ENCODE results near the gene HBG1.

DNA sequence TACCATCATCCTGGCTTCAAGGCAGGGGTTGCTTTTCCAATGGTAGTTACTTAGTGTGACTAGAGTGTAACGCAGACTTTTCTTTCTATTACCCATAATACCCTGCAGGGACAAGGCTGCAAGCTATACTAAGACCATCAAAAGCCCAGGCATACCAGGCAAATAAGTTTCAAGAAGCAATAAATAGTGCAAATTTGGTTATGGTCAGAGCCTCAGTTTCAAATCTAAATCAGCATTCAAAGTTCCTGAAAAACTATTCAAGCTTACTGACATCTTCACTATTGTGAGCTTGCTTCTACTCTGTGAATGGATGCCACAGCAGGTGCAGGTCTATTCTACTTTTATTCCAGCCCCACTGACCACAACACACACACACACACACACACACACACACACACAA is 20.3 kb downstream of the HBG1 start:
- TF ChIP-seq, protein P1, sequence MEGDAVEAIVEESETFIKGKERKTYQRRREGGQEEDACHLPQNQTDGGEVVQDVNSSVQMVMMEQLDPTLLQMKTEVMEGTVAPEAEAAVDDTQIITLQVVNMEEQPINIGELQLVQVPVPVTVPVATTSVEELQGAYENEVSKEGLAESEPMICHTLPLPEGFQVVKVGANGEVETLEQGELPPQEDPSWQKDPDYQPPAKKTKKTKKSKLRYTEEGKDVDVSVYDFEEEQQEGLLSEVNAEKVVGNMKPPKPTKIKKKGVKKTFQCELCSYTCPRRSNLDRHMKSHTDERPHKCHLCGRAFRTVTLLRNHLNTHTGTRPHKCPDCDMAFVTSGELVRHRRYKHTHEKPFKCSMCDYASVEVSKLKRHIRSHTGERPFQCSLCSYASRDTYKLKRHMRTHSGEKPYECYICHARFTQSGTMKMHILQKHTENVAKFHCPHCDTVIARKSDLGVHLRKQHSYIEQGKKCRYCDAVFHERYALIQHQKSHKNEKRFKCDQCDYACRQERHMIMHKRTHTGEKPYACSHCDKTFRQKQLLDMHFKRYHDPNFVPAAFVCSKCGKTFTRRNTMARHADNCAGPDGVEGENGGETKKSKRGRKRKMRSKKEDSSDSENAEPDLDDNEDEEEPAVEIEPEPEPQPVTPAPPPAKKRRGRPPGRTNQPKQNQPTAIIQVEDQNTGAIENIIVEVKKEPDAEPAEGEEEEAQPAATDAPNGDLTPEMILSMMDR (IDR thresholded peaks at IDR 0.05) = no peak
- no peak for TF ChIP-seq POLR2A (IDR thresholded peaks at IDR 0.05; ENCODE audit: low read depth)
- no peak for TF ChIP-seq POLR2AphosphoS5 (IDR thresholded peaks at IDR 0.05)

Data from esophagus muscularis mucosa (tissue), 3 donors.